MM.1S (cell line): Measurements from ENCODE around the gene TMEM259.

Experiments used
- DNase-seq: peaks from one replicate; pipeline ENCODE4 v3.0.0-alpha.2; 2015
- H2AFZ ChIP-seq: fragments of 300-600 bp; sonication (generic); 2 replicates; pipeline ENCODE4 v1.6.0; 2016; ENCODE audit warnings: antibody characterized with exemption, low read length
- H3F3A ChIP-seq: fragments of 300-600 bp; sonication (generic); 2 replicates; pipeline ENCODE4 v1.6.1; 2016; ENCODE audit warnings: mild to moderate bottlenecking, antibody characterized with exemption, low read length, moderate library complexity, mixed read lengths; ENCODE audit not compliant: insufficient read depth
- H3K27ac ChIP-seq: fragments of 300-600 bp; sonication (generic); 2 replicates; pipeline ENCODE4 v1.5.1; 2016; ENCODE audit warnings: mild to moderate bottlenecking, low read length
- H3K27me3 ChIP-seq: fragments of 300-600 bp; sonication (generic); replicated peaks from 2 replicates; pipeline ENCODE4 v1.6.0; 2016; ENCODE audit warnings: low read length; ENCODE audit not compliant: insufficient read depth
- H3K36me3 ChIP-seq: fragments of 300-600 bp; sonication (generic); replicated peaks from 2 replicates; pipeline ENCODE4 v1.6.1; 2016; ENCODE audit warnings: mild to moderate bottlenecking, low read length, mixed read lengths; ENCODE audit not compliant: insufficient read depth
- H3K4me1 ChIP-seq: fragments of 300-600 bp; sonication (generic); 2 replicates; pipeline ENCODE4 v1.6.1; 2016; ENCODE audit warnings: low read length, mixed read lengths
- H3K4me2 ChIP-seq: fragments of 300-600 bp; sonication (generic); 2 replicates; pipeline ENCODE4 v1.6.0; 2016; ENCODE audit warnings: low read depth, low read length
- H3K4me3 ChIP-seq: fragments of 300-600 bp; sonication (generic); 2 replicates; pipeline ENCODE4 v1.5.1; 2016; ENCODE audit warnings: low read length, mixed read lengths
- H3K79me2 ChIP-seq: fragments of 300-600 bp; sonication (generic); 2 replicates; pipeline ENCODE4 v1.6.1; 2016; ENCODE audit warnings: mixed run types, low read length, mixed read lengths
- H3K9ac ChIP-seq: fragments of 300-600 bp; sonication (generic); 2 replicates; pipeline ENCODE4 v1.6.1; 2016; ENCODE audit warnings: low read length, mixed read lengths
- H3K9me2 ChIP-seq: fragments of 300-600 bp; sonication (generic); replicated peaks from 2 replicates; pipeline ENCODE4 v1.6.1; 2016; ENCODE audit warnings: mild to moderate bottlenecking, low read length, mixed read lengths; ENCODE audit not compliant: insufficient read depth
- H3K9me3 ChIP-seq: fragments of 300-600 bp; sonication (generic); replicated peaks from 2 replicates; pipeline ENCODE4 v1.6.1; 2016; ENCODE audit warnings: mild to moderate bottlenecking, low read length, mixed read lengths; ENCODE audit not compliant: insufficient read depth
- H4K20me1 ChIP-seq: fragments of 300-600 bp; sonication (generic); 2 replicates; pipeline ENCODE4 v1.6.1; 2016; ENCODE audit warnings: mild to moderate bottlenecking, low read length, moderate library complexity, mixed read lengths; ENCODE audit not compliant: insufficient read depth
- CTCF ChIP-seq: fragments of 300-600 bp; sonication (generic); IDR thresholded peaks from 2 replicates; pipeline ENCODE4 v1.5.1; 2016; ENCODE audit warnings: antibody characterized with exemption, low read length, mixed read lengths
- EZH2 ChIP-seq: fragments of 300-600 bp; sonication (generic); optimal IDR thresholded peaks from 2 replicates; pipeline ENCODE3; 2017; ENCODE audit warnings: low read depth, mild to moderate bottlenecking, antibody characterized with exemption, low read length, mixed read lengths
- EZH2phosphoT487 ChIP-seq: fragments of 300-600 bp; sonication (generic); IDR thresholded peaks from 2 replicates; pipeline ENCODE4 v1.6.1; 2018; ENCODE audit warnings: antibody characterized with exemption, low read length

Gene TMEM259

GRCh38 chr19:960020-960419, 60.9 kb downstream of the TMEM259 start:
- TF ChIP-seq EZH2 (no peak), EZH2phosphoT487 (no peak), CTCF (no peak)
- H3K4me1 ChIP-seq = no peaks in the 10 kb centered on the region
- H4K20me1 ChIP-seq = no peaks in the 10 kb centered on the region
- no peak overlapping the region for H3K4me2 ChIP-seq
- no peak for DNase-seq
- no peak overlapping the region for H2AFZ ChIP-seq
- no peaks in the 10 kb centered on the region for H3K27me3 ChIP-seq
- H3K4me3 ChIP-seq = no peak overlapping the region
- H3K27ac ChIP-seq = no peak overlapping the region
- peaks cover 3% of the 10 kb centered on the region; the same call in 1 of the 2 replicates for H3K79me2 ChIP-seq
- H3K9me3 ChIP-seq = no peaks in the 10 kb centered on the region
- no peaks in the 10 kb centered on the region for H3F3A ChIP-seq
- peaks cover 2% of the 10 kb centered on the region; the same call in 1 of the 2 replicates for H3K36me3 ChIP-seq
- no peaks in the 10 kb centered on the region for H3K9me2 ChIP-seq
- no peak overlapping the region for H3K9ac ChIP-seq
